Fibroblast of skin of abdomen (primary cell): ENCODE results near the gene RPA3.

Experiments used
- DNase-seq: peaks from one replicate; pipeline ENCODE4 v3.0.0-alpha.2; 2013

Gene RPA3

DNA sequence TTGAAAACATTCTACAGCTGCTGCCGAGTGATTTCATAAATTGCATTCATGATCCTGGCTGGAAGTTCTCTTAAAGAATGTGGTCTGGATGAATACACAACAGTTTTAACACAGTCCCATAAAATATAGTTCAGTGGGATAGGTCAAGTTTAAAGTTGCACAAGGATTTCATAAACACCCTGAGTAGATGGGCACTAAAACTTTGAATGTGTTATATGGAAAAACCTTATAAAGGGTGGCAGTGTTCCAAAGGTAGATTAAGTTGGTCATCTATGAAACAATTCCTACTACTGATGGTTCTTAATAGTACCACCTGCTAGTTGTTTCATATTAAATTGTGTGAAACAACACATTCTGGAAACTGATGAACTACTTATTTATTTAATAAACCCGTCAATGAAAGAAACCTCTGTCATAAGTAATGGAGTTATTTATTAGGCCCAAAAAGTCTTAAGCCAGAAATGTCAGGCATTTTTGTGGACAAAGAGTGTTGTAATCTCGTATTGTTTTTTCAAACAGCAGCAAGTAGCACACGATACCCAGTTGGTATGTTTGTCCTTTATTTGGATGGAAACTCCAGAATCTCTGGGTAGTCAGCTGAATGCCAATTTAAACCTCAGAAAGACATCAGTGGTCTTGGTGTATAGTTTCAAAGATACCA is 14.3 kb upstream of the RPA3 start:
- peak; percentile 54 for DNase-seq

- DNase-seq: no peak
Measured at GRCh38 chr7:7731732-7732131, 13.3 kb upstream of the RPA3 start.

GRCh38 chr7:7720750-7721621 is 2.6 kb upstream of the RPA3 start:
- no peak for DNase-seq

DNA sequence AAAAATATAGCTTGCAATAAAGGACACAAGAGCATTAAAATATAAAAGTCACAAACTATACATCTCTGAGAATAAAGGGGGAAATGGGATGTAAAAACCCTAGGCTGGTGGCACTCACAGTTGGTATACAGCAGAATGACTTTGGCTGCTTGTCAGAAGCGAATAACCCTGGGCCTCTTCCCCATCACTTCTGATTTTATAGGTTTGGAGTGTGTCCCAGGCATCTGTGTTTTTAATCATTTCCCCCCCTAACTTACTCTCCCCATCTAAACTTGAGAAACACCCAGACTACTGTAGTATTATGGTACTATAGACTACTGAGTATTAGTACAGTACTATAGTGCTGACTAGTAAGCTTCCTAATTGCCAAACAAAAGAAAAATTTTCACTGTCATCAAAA is 1.8 kb upstream of the RPA3 start:
- DNase-seq: no peak

DNA sequence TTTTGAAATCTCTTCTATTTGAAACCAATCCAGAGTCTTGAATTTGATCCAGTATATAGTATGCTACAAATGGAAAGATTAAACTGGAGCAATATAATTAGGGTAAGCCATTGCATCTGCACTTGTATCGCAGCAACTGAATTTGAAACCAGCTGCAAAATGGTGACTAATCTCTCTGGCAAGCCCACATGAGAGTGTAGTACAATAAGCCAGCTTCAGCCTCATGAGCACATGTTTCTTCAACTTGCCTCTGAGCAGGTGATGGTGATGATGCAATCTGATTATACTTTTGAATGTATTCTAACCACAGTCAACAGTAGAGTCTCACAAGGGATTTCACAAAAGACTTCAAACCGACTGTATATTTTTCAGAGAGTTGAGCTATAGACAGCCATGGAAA is 829 bp upstream of the RPA3 start:
- DNase-seq: peak; percentile 90

DNA sequence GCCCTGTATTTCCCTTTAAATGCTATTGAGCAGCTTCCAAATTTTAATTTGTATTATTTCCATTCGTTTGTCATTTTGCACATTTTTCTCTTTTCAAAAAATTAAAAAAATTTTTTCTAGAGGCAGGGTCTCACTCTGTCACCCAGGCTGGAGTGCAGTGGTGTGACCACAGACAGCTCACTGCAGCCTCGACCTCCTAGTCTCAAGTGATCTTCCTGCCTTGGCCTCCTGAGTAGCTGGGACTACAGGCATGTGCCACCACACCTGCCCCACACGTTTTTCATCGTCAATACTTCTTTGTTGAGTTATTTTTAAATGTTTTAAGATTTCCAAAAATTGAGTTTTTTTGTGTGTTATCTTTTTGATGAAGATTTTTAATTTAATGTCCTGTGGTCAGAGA is 4.7 kb downstream of the RPA3 start:
- DNase-seq: no peak

GRCh38 chr7:7710469-7710868 is 7.9 kb downstream of the RPA3 start:
- no peak for DNase-seq

- DNase-seq: no peak
Measured at GRCh38 chr7:7709291-7709690, 9.1 kb downstream of the RPA3 start.

DNA sequence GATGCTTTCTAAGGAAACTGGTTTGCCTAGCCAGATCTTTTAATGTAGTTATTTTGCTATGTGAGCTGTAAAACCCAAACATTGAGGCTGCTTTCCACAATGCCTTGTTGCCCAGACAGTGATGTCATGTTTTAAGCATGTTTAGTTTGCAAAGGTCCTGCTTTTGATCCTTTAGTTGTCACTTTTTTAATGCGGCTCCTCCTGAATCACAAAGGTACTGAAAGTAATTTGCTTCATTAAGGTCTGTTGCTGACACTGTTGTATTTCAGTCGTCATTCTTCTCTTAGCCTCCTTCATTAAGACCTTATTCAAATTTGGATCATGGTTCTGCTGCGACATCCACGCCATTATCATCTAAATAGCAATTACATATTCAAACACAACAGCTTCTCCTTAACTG is 10.6 kb downstream of the RPA3 start:
- peak; percentile 32 for DNase-seq

DNA sequence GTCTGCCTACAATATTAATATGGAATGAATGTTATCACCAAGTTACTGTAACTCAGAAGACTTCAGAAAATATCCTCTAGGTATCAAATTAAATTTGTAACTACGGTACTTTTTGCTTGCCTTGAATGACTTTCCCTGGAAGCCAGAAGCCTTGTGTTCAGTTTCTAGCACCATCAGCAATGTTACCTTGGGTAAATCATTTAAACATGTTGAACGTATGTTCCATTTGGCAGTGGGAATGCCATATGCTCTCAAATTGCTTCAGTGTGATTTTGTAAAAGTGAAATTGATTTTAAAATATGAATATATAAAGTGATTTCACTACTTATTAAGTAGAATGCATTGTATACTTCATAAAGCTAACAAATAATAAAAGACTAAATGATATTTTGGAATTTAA is 11.2 kb downstream of the RPA3 start:
- no peak for DNase-seq

GRCh38 chr7:7706556-7707172 is 11.7 kb downstream of the RPA3 start:
- DNase-seq: no peak

DNA sequence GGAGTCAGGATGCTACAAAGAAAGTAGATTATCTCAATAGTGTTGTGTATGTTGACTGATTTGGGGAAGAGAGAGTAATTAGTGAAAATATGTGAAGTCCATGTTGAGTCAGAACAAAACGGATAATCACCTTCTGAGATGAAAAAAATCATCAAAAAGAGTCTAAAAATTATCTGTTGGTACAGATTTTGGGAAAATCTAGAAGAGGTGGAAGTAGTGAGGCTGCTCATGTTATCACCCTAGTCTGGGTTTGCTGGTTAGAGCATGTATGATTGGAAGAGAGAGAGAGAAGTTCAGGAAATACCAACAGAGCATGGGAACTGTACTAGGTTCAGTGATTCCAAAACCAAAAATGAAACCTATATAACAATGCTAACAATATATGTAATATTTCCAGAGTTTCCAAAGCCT is 12.3 kb downstream of the RPA3 start:
- no peak for DNase-seq

DNA sequence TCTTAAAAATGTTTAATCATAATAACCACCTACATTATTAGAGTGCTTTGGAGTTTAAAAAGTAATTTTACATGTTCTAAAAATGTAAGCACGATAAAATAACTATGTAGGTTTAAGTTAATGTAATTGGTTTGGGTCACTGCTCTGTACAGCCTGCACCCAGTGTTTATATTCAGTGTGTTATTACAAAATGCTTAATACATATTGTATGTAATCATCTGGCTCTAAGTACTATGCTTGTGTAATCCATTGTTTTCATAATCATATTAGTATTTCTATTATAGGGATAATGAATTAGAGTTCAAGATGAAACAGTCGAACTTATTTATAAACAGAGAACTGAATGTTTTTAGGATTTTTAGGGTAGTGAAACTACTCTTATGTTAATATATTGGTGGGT is 13.1 kb downstream of the RPA3 start:
- DNase-seq: no peak

DNA sequence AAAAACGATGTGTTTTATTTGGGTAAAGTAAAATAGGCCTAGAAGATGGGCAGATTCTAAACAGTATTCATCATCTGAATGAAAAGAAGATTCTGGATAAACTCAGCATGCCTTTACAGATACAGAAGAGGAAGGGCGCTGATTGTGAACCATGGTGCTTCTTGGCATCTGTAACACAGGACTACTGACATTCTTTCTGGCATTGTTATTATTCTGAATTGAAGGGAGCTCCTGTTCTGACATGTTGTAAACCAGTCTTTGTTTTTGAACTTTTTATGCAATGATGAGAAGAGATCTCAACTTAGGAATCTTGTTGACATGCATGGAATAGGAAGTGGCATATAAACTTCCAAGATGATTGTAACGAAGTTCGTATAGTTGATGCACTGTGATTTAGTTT is 13.5 kb downstream of the RPA3 start:
- no peak for DNase-seq

DNA sequence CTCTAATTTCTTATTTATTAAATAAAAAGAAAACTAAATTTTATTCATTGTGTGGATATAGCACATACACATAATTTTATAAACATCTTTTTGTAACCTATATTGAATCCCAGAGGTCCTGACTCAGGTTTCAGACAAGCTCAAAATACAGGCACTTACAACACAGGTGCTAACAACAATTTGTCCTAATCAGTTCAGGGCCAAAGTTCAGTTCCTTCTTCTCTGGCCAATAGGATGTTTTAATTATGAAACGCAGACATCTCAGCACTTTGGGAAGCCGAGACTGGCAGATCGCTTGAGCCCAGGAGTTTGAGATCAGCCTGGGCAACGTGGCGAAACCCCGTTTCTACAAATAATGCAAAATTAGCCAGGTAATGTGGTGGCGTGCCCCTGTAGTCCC is 15.0 kb downstream of the RPA3 start:
- DNase-seq: no peak

DNA sequence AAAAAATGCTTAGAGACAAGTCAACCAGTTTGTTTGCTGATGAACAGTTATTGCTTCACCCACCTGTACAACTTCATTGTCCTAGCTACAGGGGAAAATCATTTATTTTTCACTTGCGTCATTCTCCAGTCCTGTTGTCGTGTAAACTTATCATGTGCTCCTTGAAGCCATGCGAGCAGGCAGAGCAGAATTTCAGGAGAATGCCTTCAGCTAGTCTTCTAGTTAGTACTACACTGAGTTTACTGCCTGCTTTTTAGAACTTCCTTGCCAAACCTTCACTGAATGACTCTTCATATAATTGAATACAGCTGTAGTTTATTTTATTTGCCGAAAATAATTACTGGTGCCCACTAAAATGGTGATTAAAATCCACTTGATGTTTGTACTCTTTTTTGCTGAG is 15.6 kb downstream of the RPA3 start:
- DNase-seq: peak; percentile 35

- no peak for DNase-seq
Measured at GRCh38 chr7:7701527-7701926, 16.9 kb downstream of the RPA3 start.

GRCh38 chr7:7699970-7700369 is 18.4 kb downstream of the RPA3 start:
- DNase-seq: no peak

DNA sequence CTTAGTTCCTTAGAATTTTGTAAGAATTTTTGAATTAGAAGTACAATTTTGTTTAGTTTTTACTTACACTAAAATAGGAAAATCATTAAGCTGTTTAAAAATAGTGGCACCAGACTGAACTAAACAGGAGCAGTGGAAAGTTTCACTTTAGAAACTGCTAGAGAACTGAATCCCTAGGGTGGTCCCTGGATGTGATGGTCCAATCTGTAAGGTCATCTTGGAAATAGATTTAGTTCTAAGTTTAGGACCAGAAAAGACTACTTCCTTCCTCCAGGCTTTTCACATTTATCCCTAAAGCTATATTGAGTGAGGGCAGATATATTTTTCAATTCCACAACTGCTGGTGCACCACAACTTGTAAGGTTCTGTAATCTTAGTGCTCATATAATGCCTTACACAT is 19.0 kb downstream of the RPA3 start:
- DNase-seq: no peak

DNA sequence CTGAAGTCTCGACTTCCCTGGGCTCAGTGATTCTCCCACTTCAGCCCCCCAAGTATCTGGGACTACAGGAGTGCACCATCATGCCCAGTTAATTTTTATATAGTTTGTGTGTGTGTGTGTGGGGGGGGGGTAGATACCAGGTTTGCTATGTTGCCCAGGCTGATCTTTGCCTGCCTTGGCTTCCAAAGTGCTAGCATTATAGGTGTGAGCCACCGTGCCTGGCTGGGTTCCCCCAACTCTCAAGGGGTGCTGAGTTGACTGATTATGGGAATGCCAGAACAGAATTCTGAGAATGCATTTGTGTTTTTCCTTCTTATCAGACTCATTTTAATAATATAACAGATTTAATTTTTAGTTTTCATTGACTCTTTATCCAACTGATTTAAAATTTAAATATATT is 19.5 kb downstream of the RPA3 start:
- DNase-seq: no peak

DNA sequence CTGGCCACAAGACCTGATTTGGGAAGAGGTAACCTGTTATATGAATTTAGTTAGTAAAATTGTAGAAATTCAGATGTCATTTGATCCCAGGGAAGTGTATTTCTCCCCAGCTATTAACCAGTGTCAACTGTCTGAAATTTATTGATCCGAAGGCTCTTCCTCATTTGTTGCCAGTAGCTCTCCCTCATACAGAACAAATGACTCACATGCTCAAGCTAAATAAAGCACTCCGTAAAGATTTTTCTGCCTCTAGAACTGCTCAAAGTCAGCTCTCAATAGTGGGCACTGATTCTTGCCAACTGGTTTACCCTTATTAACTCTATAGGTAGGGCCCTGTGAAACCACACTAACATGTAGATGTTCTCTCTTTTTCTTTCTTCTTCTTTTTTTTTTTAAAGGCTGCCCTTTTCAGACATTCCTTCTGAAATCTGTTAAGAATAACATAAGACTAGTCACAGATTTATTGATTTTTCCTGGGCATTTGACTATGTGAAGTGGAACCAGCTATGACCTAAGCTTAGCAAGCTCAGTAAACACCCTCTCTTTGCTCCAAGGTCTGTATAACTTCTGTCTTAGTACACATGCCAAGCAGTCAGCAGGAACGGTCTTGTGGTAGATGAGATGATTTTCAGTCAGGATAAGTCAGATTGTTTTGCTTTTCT is 21.8 kb downstream of the RPA3 start:
- peak; percentile 63 for DNase-seq

DNA sequence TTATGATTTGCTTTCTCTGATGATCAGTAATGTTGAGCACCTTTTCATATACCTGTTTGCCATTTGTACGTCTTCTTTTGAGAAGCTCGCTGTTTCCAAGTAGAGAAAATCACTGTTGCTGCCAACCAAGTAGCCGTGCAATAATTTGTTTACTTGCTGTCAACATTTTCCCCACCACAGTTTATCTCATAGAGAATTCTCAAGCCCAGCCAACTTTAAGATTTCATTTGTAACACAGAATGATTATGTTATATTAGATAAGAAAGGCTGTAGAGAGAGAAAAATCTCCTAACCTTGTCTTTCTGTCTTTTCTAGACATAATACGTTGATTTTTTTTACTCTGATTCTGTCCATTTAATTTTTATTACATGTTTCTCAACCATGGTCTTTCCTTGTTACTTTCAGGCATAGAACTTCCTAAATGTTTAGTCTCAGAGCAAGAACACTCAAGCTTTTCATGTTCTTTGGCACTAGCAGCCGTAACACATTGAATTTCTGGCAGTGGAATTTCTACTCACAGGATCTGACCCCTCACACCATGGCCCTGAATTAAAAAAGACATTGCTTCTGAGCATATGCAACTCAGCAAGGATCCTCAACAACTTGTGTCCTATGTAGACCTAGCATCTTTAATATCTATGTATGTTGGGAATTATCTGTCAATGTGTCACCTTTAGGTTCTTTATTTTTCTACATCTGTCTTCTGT is 23.1 kb downstream of the RPA3 start:
- DNase-seq: no peak

GRCh38 chr7:7694542-7694941 is 23.9 kb downstream of the RPA3 start:
- no peak for DNase-seq
